GM12878 (cell line): ENCODE results near the gene HCST. TPM values are rescaled to one million over a fixed set of nuclear protein-coding genes. Genes with fewer than 3 reads are reported as not detected.

Source experiments
- E2F8 ChIP-seq: fragments of 450-650 bp; IDR thresholded peaks from 2 replicates; pipeline ENCODE4 v1.6.1; 2018; ENCODE audit warnings: mild to moderate bottlenecking, low read depth, moderate library complexity; ENCODE audit not compliant: partially characterized antibody
- ESRRA ChIP-seq: IDR thresholded peaks from 2 replicates; pipeline ENCODE4 v1.6.1; 2012; ENCODE audit warnings: mild to moderate bottlenecking, low read length, improper control_type of control experiment
- GABPA ChIP-seq: IDR thresholded peaks from 2 replicates; pipeline ENCODE4 v1.6.1; 2014; ENCODE audit warnings: antibody characterized with exemption, low read depth, mild to moderate bottlenecking, inconsistent platforms
- GATAD2B ChIP-seq: fragments of 450-650 bp; conservative IDR thresholded peaks from 2 replicates; pipeline ENCODE4 v1.6.1; 2017; ENCODE audit warnings: low read depth, mild to moderate bottlenecking, moderate library complexity
- MAX ChIP-seq: IDR thresholded peaks from 2 replicates; pipeline ENCODE4 v1.6.1; 2012; ENCODE audit warnings: low read depth, low read length, improper control_type of control experiment
- NKRF ChIP-seq: fragments of 450-650 bp; conservative IDR thresholded peaks from 2 replicates; pipeline ENCODE4 v1.6.1; 2017; ENCODE audit warnings: mild to moderate bottlenecking, moderate library complexity
- PAX5 ChIP-seq: IDR thresholded peaks from 2 replicates; pipeline ENCODE4 v1.6.1; 2011; ENCODE audit warnings: low read depth, low read length, borderline replicate concordance
- PAX8 ChIP-seq: fragments of 450-650 bp; IDR thresholded peaks from 2 replicates; pipeline ENCODE4 v1.6.1; 2017; ENCODE audit warnings: mild to moderate bottlenecking, moderate library complexity
- POLR2AphosphoS5 ChIP-seq: IDR thresholded peaks from 2 replicates; pipeline ENCODE4 v1.6.1; 2011; ENCODE audit warnings: mild to moderate bottlenecking, low read length, inconsistent platforms
- RAD21 ChIP-seq: IDR thresholded peaks from 2 replicates; pipeline ENCODE4 v1.6.1; 2011; ENCODE audit warnings: mild to moderate bottlenecking, low read depth, low read length, moderate library complexity; ENCODE audit not compliant: insufficient read depth
- SUPT20H ChIP-seq: IDR thresholded peaks from 2 replicates; pipeline ENCODE4 v1.6.1; 2011; ENCODE audit warnings: low read depth, mild to moderate bottlenecking, low read length, moderate library complexity, borderline replicate concordance; ENCODE audit not compliant: control insufficient read depth
- ZBTB4 ChIP-seq: fragments of 450-650 bp; formaldehyde crosslinking; IDR thresholded peaks from 2 replicates; pipeline ENCODE4 v1.4.0; 2022; ENCODE audit warnings: mild to moderate bottlenecking, moderate library complexity
- ZNF687 ChIP-seq: fragments of 450-650 bp; IDR thresholded peaks from 2 replicates; pipeline ENCODE4 v1.6.1; 2017; ENCODE audit warnings: mild to moderate bottlenecking, moderate library complexity
- polyA plus RNA-seq, 11 experiments: library from polyadenylated mRNA; depleted of rRNA in 4 of 11; unstranded in 6 of 11; stranded (reverse) in 5 of 11; fragments of >200 nt; fragmentation: Nextera tagmentation in 4 of 11; fragmentation: Illumina TruSeq in 1 of 11; extraction: Ambion mirVana in 4 of 11; extraction: Trizol in 1 of 11; gene quantifications; 1 replicate in 1 of 11; 2 replicates in 10 of 11; pipeline versions ENCODE4 v1.2.1 to v1.2.3, GENCODE V29; 2011 to 2016; ENCODE audit warnings: inconsistent platforms in 2 of 11, missing spikeins in 2 of 11, low read depth in 1 of 11
- total RNA-seq, 4 experiments: library from RNA; depleted of rRNA in 3 of 4; stranded (reverse); fragments of >200 nt in 3 of 4; fragmentation: Illumina TruSeq in 1 of 4; extraction: Trizol in 1 of 4; gene quantifications; 2 replicates each; pipeline versions ENCODE4 v1.2.1 to v1.2.3, GENCODE V29; 2013 to 2021

HCST gene
- total and polyA plus RNA-seq, 10 of the 15 experiments (the other 5 are each of a cell fraction or from before 2014, with no cell fraction given): 7.5 to 79.6 (median 33.6) TPM

- TF ChIP-seq ZNF687: peak; percentile 93
- TF ChIP-seq SUPT20H: no peak
- TF ChIP-seq PAX8: no peak
- no peak for TF ChIP-seq ESRRA
- TF ChIP-seq POLR2AphosphoS5: peak; percentile 77; the same call in 1 of the 2 replicates
- TF ChIP-seq GATAD2B: peak; percentile 90
- TF ChIP-seq MAX: peak; percentile 93
- TF ChIP-seq GABPA: peak; percentile 75
- TF ChIP-seq RAD21: no peak
- TF ChIP-seq ZBTB4 (CRISPR knock-in tag): no peak
- peak; percentile 74; the same call in 1 of the 2 replicates for TF ChIP-seq PAX5
- TF ChIP-seq E2F8: no peak
- 0 out of 2 replicates have a peak, but pooled peaks have one; percentile 40 for TF ChIP-seq NKRF
These were observed 1.3 kb downstream of the HCST start (continued) for GRCh38 chr19:35903550-35904179.
